Stimulated activated CD4-positive, alpha-beta T cell treated with anti-CD3 and anti-CD28 coated beads, Interleukin-12 subunit alpha, Interleukin-12 subunit beta, amount 100 ng/mL, for 4 hours (primary cell): ENCODE results near the gene NTF4.
"Not testable (repeated sequence)": the region's sequence is repeated elsewhere in the genome, so short reads cannot be mapped to it uniquely, and the experiment has no call there.

Experiments used
- DNase-seq: peaks from one replicate; pipeline ENCODE4 v3.0.0-alpha.2; 2020

Gene NTF4

GRCh38 chr19:49086296-49086695, 21.7 kb upstream of the NTF4 start:
- no peak for DNase-seq

GRCh38 chr19:49085868-49086232, 21.2 kb upstream of the NTF4 start:
- DNase-seq = no peak

GRCh38 chr19:49085020-49085867, 20.6 kb upstream of the NTF4 start, which contains the start of gene SNRNP70:
TSS of gene SNRNP70 (plus strand) at chr19:49085451. CDS start at chr19:49086415, 964 bp downstream.
- DNase-seq = peak; percentile 98

GRCh38 chr19:49084206-49085019, 19.8 kb upstream of the NTF4 start:
- no peak for DNase-seq

DNA sequence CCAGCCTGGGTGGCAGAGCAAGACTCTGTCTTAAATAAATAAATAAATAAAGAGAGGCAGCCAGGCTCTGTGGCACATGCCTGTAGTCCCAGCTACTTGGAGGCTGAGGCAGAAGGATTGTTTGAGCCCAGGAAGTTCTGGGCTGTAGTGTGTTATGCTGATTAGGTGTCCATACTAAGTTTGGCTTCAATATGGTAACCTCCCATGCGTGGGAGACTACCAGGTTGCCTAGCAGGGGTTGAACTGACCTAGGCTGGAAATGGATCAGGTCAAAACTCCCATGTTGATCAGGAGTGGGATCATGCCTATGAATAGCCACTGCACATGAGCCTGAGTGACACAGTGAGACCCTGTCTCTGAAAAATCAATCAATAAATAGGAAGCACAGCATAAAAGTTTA, 16.7 kb upstream of the NTF4 start:
- no peak for DNase-seq

DNA sequence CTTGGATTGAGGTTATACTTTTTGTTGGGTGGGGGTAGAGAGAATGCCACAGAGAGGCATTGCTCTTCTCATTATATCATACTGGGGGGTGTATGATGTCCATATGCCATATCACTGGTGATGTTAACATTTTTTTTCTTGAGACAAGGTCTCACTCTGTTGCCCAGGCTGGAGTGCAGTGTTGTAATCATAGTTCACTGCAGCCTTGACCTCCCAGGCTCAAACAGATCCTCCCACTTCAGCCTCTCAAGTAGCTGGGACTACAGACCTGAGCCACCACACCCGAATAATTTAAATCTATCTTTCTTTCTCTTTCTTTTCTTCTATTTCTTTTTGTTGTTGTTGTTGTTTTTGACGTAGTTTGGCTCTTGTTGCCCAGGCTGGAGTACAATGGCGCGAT, 15.8 kb upstream of the NTF4 start:
- no peak for DNase-seq

DNA sequence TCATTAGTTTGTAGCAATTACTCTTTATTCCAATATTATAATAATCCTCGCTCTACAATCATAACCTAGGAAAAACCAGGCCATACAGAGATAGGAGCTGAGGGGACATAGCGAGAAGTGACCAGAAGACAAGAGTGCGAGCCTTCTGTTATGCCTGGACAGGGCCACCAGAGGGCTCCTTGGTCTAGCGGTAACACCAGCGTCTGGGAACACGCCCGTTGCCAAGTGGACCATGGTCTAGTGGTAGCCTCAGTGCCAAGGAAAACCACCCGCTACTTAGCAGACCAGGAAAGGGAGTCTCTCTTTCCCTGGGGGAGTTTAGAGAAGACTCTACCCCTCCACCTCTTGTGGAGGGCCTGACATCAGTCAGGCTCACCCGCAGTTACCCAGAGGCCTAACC, 10.3 kb upstream of the NTF4 start:
- not testable (repeated sequence) for DNase-seq

DNA sequence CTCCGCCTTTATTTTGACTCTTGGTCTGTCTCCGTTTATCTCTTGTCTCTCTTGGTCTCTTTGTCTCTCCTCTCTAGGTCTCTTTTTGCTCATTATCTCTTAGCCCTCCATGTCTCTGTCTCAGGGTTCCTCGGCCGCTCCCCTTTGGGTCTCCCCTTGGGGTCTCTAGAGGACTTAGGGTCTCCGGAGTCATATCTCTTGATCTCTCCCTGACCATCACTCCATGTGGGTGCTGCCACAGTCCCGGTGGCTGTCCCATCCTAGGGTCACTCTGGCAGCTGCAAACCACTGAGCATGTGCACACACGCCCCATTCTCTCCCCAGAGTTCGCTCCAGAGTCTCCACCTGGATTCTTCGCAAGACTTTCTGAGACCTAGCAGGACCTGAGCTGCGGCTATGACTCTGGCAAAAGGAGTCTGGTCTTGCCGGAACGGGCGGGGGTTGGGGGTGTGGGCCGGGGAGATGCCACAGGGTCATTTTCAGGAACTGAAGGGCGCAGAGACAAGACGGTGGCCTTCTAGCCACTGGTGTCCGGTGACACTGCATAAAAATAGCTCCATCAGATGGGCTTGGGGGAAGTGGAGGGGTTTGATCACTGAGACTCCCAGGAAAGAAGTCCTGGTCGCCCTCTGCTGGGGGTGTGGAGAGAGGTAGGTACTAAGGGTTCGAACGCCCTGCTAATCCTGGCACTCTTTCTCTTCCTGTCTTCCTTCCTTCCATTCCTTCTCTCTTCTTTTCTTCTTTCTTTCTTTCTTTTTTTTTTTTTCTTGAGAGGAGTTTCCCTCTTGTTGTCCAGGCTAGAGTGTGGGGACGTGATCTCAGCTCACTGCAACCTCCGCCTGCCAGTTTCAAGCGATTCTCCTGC, 9.1 kb upstream of the NTF4 start:
- no peak for DNase-seq

DNA sequence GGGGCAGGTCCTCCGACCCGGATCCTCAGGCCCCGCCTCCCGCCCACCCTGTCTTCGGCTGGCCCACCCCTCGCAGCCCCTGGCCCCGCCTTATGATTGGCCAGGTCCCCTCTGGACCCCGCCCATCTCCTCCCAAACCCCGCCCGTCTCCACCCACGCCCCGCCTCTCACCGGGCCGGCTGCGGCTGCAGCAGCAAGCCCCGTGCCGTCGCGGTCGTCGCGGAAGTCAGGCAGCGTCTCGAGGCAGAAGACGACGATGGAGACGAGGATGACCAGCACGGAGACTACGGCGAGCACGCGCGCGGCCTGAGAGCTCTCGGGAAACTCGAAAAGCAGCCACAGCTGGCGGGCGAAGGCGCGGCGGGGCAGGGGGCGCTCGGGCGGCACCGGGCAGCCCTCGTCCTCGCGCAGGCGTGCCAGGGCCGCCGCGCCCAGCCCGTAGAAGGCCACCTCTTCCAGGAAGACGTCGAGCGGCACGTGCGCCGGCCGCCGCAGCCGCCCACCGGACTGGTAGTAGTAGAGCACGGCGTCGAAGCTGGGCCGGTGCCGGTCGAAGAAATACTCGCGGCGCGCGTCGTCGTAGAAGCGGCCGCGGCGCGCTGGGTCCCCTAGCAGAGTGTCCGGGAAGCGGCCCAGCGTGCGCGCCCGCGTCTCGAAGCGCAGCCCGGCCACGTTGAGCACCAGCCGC, 7.4 kb upstream of the NTF4 start:
- DNase-seq = no peak

DNA sequence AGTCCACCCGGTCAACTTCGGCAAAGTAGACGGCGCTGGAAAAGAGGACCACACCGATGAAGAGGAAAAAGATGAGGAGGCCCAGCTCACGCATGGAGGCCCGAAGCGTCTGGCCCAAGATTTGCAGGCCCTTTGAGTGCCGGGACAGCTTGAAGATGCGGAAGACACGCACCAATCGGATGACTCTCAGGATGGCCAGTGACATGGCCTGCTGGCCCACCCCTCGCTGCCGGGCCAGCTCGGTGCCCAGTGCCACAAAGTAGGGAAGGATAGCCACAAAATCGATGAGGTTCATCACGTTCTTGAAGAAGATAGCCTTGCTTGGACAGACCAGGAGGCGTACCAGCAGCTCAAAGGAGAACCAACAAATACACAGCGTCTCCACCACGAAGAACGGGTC, 5.8 kb upstream of the NTF4 start:
- DNase-seq = no peak

DNA sequence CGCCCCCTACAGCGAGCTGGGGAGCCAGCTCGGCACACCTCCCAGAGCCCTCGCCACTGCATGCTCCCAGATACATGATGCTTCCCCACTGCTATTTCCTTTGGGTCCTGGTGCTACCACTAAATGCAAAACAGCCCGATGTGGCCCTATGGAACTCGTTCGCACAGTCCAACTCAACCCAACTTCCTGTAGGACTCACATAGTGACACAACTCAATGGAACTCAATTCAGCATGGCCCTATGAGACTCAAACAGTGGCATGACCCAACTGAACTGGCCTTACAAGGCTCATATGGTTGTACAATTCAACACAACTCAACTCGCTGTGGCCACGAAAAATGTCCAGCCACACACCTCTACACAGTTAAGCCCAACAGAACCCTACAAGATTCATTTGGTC, 4.4 kb upstream of the NTF4 start:
- DNase-seq = no peak

- no peak for DNase-seq
Observed at GRCh38 chr19:49067554-49067953, 2.9 kb upstream of the NTF4 start.

DNA sequence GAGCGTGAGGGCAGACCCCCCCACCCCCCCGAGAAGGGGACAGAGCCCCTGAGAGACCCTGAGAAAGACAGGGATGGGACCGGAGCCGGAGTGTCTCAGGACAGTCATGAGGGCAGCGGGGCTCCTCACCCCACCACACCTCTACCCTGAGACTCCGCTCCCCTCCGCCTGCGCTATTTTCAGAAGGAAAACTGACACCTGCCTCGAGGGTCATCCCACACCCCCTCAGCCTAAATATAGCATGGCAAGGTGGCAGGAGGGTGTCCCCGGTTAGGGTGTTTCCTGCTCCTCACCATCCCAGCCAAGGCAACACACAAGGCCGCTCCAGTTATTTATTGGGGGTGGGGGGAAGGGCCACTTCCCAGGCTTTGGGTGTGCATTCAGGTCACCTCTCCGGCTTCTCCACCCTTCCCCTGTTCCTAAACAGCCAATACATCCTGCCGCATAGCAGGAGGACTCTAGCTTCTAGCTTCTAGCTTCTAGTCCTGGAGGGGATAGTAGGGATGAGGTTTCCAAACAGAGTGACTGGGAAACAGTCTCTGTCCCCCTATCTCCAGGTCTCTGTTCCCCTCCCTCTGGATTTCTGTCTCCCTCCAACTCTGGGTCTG, 1.4 kb upstream of the NTF4 start:
- no peak for DNase-seq

- no peak for DNase-seq
Observed at GRCh38 chr19:49064029-49064629, 489 bp downstream of the NTF4 start.

DNA sequence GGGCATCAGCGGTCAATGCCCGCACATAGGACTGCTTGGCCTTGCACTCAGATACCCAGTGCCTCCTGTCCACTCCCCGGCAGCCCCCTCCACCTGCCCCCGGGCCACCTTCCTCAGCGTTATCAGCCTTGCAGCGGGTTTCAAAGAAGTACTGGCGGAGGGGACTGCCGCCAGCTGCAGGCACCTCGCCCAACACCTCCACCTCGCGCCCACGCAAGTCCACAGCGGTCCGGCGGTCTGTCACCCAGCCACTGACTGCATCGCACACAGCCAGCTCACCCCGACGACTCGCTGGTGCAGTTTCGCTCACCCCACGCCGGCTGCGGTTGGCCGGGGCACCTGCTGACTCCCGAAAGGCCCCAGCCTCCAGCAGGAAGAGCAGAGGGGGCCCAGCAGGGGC, 3.2 kb downstream of the NTF4 start:
- no peak for DNase-seq

- no peak for DNase-seq
Observed at GRCh38 chr19:49061000-49061399, 3.6 kb downstream of the NTF4 start.

DNA sequence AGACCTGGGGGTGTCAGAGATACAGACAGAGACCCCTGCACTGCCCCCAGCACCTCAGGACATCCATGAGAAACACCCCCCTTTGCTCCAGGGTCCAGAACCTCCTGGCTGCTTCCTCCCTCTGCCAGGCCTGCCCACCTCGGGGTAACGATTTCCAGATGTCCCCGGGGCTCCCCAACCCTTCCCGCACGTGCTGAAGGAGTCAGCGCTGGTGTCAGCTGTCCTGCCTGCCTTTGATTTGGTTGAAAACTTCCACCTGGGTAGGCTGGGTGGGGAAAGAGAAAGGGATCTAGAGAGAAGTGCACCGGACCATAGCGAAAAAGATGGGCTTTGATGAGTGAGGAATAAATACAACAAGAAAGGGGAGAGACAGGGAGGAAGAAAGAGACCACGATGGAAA, 5.6 kb downstream of the NTF4 start:
- DNase-seq = no peak

- no peak for DNase-seq
Observed at GRCh38 chr19:49058562-49058961, 6.1 kb downstream of the NTF4 start.

- DNase-seq = peak; percentile 39
Observed at GRCh38 chr19:49057636-49058234, 6.9 kb downstream of the NTF4 start, which contains the start of gene CGB7. TSS of gene CGB7 (minus strand) at chr19:49057749. CDS start at chr19:49055375, 2,374 bp downstream.

DNA sequence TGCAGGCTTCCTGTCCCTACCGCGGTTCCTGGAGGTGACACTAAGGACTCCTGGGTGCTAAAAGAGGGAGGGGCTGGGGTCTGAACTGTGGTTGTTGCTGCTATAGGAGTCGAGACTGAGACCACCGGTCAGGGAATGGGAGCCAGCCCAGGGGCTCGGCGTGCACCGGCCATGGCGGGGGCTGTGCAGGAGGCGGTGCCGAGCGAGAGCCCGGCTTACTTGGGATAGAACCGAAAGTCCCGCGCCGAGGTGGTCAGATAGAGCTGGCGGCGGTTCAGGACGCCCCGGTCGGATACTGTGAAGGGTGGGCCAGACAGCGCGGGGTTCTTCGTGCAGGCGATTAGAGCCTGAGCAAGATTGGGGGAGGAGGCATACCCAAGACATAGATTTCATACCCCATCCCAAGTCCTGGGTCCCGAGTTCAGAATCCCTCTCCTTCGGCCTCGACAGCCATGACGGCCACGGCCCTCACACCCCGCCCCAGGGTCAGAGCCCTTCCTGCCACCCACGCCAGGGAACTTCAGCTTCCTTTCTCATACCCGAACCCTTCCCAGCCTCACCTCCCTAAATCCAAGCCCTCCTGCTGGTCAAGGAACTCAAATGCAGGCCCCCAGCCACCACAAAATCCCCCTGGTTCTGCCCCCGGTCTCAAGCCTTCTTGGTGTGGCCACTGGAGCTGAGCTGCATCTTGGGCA, 7.6 kb downstream of the NTF4 start:
- not testable (repeated sequence) for DNase-seq
